B cell (primary cell): ENCODE data around the gene NR1H3. TPM values are rescaled to one million over a fixed set of nuclear protein-coding genes. Genes with fewer than 3 reads are reported as not detected.
"Not testable (repeated sequence)": the region's sequence is repeated elsewhere in the genome, so short reads cannot be mapped to it uniquely, and the experiment has no call there.

Experiments
- ATAC-seq: fragments of 200-7000 bp; cut with Tn5 transposase; one replicate; pipeline ENCODE4 v1.10.0; 2021; ENCODE audit warnings: low read depth, mild to moderate bottlenecking, moderate number of reproducible peaks, moderate library complexity
- CTCF ChIA-PET: fragments of 350-600 bp; sonication (Branson Sonifier 250); formaldehyde crosslinking; loops from one replicate; lab custom pipeline; 2021; ENCODE audit warnings: antibody characterized with exemption, inconsistent platforms; lab: Charles Lee
- POLR2A ChIA-PET: fragments of 350-600 bp; sonication (Branson Sonifier 250); formaldehyde crosslinking; loops from one replicate; lab custom pipeline; 2021; ENCODE audit warnings: antibody characterized with exemption; lab: Charles Lee
- DNase-seq: peaks from one replicate; pipeline ENCODE4 v3.0.0; 2013
- H2AFZ ChIP-seq: 2 replicates; pipeline ENCODE4 v1.6.1; 2012; ENCODE audit warnings: mild to moderate bottlenecking, low read depth, low read length; ENCODE audit not compliant: insufficient read depth, poor library complexity, severe bottlenecking
- H3K27ac ChIP-seq, 2 donors: 1 replicate in 1 of 2; 2 replicates in 1 of 2; pipeline ENCODE4 v1.5.1; 2012 to 2013; ENCODE audit warnings: low read length in 2 of 2, mild to moderate bottlenecking in 2 of 2, moderate library complexity in 1 of 2
- H3K27me3 ChIP-seq, 4 experiments: fragments of 200-600 bp in 1 of 4; sonication (generic) in 1 of 4; replicated peaks in 1 of 4; 1 replicate in 2 of 4; 2 replicates in 2 of 4; pipeline versions ENCODE4 v1.6.1 to v1.7.0; 2013 to 2016; ENCODE audit warnings: low read length in 3 of 4, mild to moderate bottlenecking in 2 of 4, mixed read lengths in 1 of 4, moderate library complexity in 1 of 4; ENCODE audit not compliant: insufficient read depth in 4 of 4, control insufficient read depth in 3 of 4; ENCODE audit errors: control extremely low read depth in 1 of 4
- H3K36me3 ChIP-seq, 2 experiments: replicated peaks in 1 of 2; 1 replicate in 1 of 2; 2 replicates in 1 of 2; pipeline versions ENCODE4 v1.6.1 to v1.7.1; 2013; ENCODE audit warnings: low read length in 1 of 2; ENCODE audit not compliant: insufficient read depth in 2 of 2, control insufficient read depth in 1 of 2; ENCODE audit errors: control extremely low read depth in 1 of 2, extremely low read depth in 1 of 2
- H3K4me1 ChIP-seq, 2 donors: fragments of 200-600 bp in 1 of 2; sonication (generic) in 1 of 2; 1 replicate in 1 of 2; 2 replicates in 1 of 2; pipeline versions ENCODE4 v1.5.1 to v1.6.1; 2013 to 2017; ENCODE audit warnings: low read length in 2 of 2; ENCODE audit not compliant: control insufficient read depth in 2 of 2, insufficient read depth in 2 of 2
- H3K4me2 ChIP-seq: replicated peaks from 2 replicates; pipeline ENCODE3; 2012; ENCODE audit warnings: mild to moderate bottlenecking, low read depth, low read length; ENCODE audit not compliant: poor library complexity, severe bottlenecking
- H3K4me3 ChIP-seq, 5 experiments: fragments of 200-600 bp in 1 of 5; sonication (generic) in 1 of 5; 1 replicate in 3 of 5; 2 replicates in 2 of 5; pipeline versions ENCODE4 v1.5.1 to v1.7.0; 2011 to 2016; ENCODE audit warnings: low read length in 4 of 5, mild to moderate bottlenecking in 4 of 5, low read depth in 2 of 5, control low read depth in 1 of 5, moderate library complexity in 1 of 5; ENCODE audit not compliant: insufficient read depth in 1 of 5; ENCODE audit errors: control extremely low read depth in 1 of 5, extremely low read depth in 1 of 5
- H3K79me2 ChIP-seq: fragments of 200-600 bp; sonication (generic); one replicate; pipeline ENCODE4 v1.6.0; 2016; ENCODE audit warnings: low read length; ENCODE audit not compliant: control insufficient read depth, insufficient read depth
- H3K9ac ChIP-seq: fragments of 200-600 bp; sonication (generic); 2 replicates; pipeline ENCODE4 v1.6.1; 2017; ENCODE audit warnings: mild to moderate bottlenecking, low read length, moderate library complexity
- H3K9me3 ChIP-seq, 3 donors: one replicate each; pipeline versions ENCODE4 v1.6.1 to v1.7.1; 2013; ENCODE audit warnings: low read length in 2 of 3; ENCODE audit not compliant: control insufficient read depth in 2 of 3, insufficient read depth in 1 of 3; ENCODE audit errors: control extremely low read depth in 1 of 3
- H4K20me1 ChIP-seq: 2 replicates; pipeline ENCODE4 v1.6.0; 2012; ENCODE audit warnings: mild to moderate bottlenecking, low read length; ENCODE audit not compliant: insufficient read depth, control insufficient read depth, poor library complexity, severe bottlenecking
- H3K27ac Mint-ChIP-seq: one replicate; pipeline ENCODE4 v1.8.0; 2021; ENCODE audit warnings: mixed read lengths
- H3K27me3 Mint-ChIP-seq: one replicate; pipeline ENCODE4 v1.8.0; 2021; ENCODE audit warnings: mixed read lengths
- H3K4me1 Mint-ChIP-seq: one replicate; pipeline ENCODE4 v1.8.0; 2021; ENCODE audit warnings: mixed read lengths
- H3K4me3 Mint-ChIP-seq: one replicate; pipeline ENCODE4 v1.8.0; 2021; ENCODE audit warnings: mixed read lengths
- H3K9me3 Mint-ChIP-seq: one replicate; pipeline ENCODE4 v1.8.0; 2022; ENCODE audit warnings: mixed read lengths; ENCODE audit not compliant: insufficient read depth
- CTCF ChIP-seq: fragments of 200-600 bp; IDR thresholded peaks from one replicate; pipeline ENCODE4 v1.8.0; 2022; ENCODE audit warnings: antibody characterized with exemption, mild to moderate bottlenecking
- EZH2 ChIP-seq: IDR thresholded peaks from 2 replicates; pipeline ENCODE4 v1.6.1; 2012; ENCODE audit warnings: borderline replicate concordance, low read depth, mild to moderate bottlenecking, moderate library complexity, low read length; ENCODE audit not compliant: insufficient read depth, poor library complexity, severe bottlenecking
- WGBS: methylation state at CpG from one replicate; pipeline ENCODE4 v1.1.5; 2013; ENCODE audit warnings: missing lambda C conversion rate; ENCODE audit not compliant: insufficient coverage; 5-methylcytosine and 5-hydroxymethylcytosine counted together
- intact Hi-C: fragments of 100-400 bp; cut with micrococcal nuclease; formaldehyde crosslinking; loops from one replicate; pipeline ENCODE4 v1.10.0; 2022
- polyA minus RNA-seq: library from RNA; depleted of rRNA, polyadenylated mRNA; stranded (reverse); fragments of >200 nt; gene quantifications from 2 replicates; pipeline ENCODE4 v1.2.3, GENCODE V29; 2012
- polyA plus RNA-seq: library from polyadenylated mRNA; depleted of rRNA; stranded (reverse); fragments of >200 nt; gene quantifications from 2 replicates; pipeline ENCODE4 v1.2.3, GENCODE V29; 2012
- total RNA-seq, 2 donors: library from RNA; stranded (reverse); fragments of 120-200 nt in 1 of 2; gene quantifications; 1 replicate in 1 of 2; 2 replicates in 1 of 2; pipeline versions ENCODE4 v1.2.3 to v1.2.4, GENCODE V29; 2013 to 2022

NR1H3 gene
- total RNA-seq: 7.6 and 9.6 TPM in 2 replicates
- total RNA-seq (2013): 4.5 TPM
- 6.8 and 8.4 TPM in 2 replicates for polyA plus RNA-seq
- 4.3 and 5.3 TPM in 2 replicates for polyA minus RNA-seq

- intact Hi-C loops: no loop called here
- Mint-ChIP-seq H3K27me3 (no peaks in the 10 kb centered on the region), H3K27ac (no peak within 1 kb of the TSS), H3K9me3 (no peaks in the 10 kb centered on the region), H3K4me3 (no peak within 1 kb of the TSS), H3K4me1 (peaks cover 2% of the 10 kb centered on the region)
- no peak within 1 kb of the TSS for H3K9ac ChIP-seq
- ATAC-seq (no peak), DNase-seq (no peak)
- H3K27me3 ChIP-seq: no peaks in the 10 kb centered on the region
- H2AFZ ChIP-seq: no peak within 1 kb of the TSS
- H4K20me1 ChIP-seq: no peaks in the 10 kb centered on the region
- no peak within 1 kb of the TSS for H3K4me3 ChIP-seq
- 38% methylated on average over 13 of the region's 15 CpGs for WGBS
- H3K79me2 ChIP-seq: peaks cover 10% of the 10 kb centered on the region
- no peak within 1 kb of the TSS for H3K4me2 ChIP-seq
- H3K4me1 ChIP-seq: no peaks in the 10 kb centered on the region
- TF ChIP-seq CTCF (no peak), EZH2 (no peak)
- ChIA-PET POLR2A (no interaction called here), CTCF (interaction anchor here (0.6 to 2.3 kb wide), 5 partner anchors 9 to 154 kb away, joined by 3 to 21 read pairs (median 4); partner anchors contain the start of genes ACP2 and DDB2)
- no peaks in the 10 kb centered on the region for H3K9me3 ChIP-seq
- H3K36me3 ChIP-seq: peaks cover 0 to 3% of the 10 kb centered on the region in 2 experiments
- H3K27ac ChIP-seq: no peak within 1 kb of the TSS
Measured at GRCh38 chr11:47257517-47258316, at the start of gene NR1H3. Gene NR1H3 (plus strand): TSS chr11:47257996. CDS start chr11:47259217, 1,221 bp downstream.

GRCh38 chr11:47208008-47208552 lies 49.7 kb upstream of the NR1H3 start:
- WGBS: 98% methylated on average over 12 of the region's 13 CpGs
- H2AFZ ChIP-seq, H3K4me3 ChIP-seq, H3K9me3 ChIP-seq, ATAC-seq, H3K9me3 Mint-ChIP-seq, H3K79me2 ChIP-seq, H3K4me1 ChIP-seq, intact Hi-C loops, H3K27me3 ChIP-seq, H3K9ac ChIP-seq, H4K20me1 ChIP-seq, H3K36me3 ChIP-seq, H3K27ac ChIP-seq, H3K4me2 ChIP-seq, CTCF ChIA-PET, H3K27me3 Mint-ChIP-seq, H3K4me3 Mint-ChIP-seq, DNase-seq, H3K4me1 Mint-ChIP-seq, H3K27ac Mint-ChIP-seq: not testable (repeated sequence)
- POLR2A ChIA-PET: interaction anchor here (0.6 kb wide), 1 partner anchor 20 kb away, joined by 4 read pairs; no protein-coding TSS in a partner anchor
